C4-2B (cell line): ENCODE data around the gene MBD3.
"Not testable (repeated sequence)": the region's sequence is repeated elsewhere in the genome, so short reads cannot be mapped to it uniquely, and the experiment has no call there.

Experiments used
- ZFX ChIP-seq: fragments of 450-650 bp; IDR thresholded peaks from 2 replicates; pipeline ENCODE4 v1.6.1; 2017
- TF ChIP-seq, protein P1 (sequence below): fragments of 450-650 bp; conservative IDR thresholded peaks from 2 replicates; pipeline ENCODE4 v1.5.1; 2017; ENCODE audit warnings: mild to moderate bottlenecking

GRCh38 chr19:1530856-1531255, 61.8 kb downstream of the MBD3 start:
- TF ChIP-seq, protein P1, sequence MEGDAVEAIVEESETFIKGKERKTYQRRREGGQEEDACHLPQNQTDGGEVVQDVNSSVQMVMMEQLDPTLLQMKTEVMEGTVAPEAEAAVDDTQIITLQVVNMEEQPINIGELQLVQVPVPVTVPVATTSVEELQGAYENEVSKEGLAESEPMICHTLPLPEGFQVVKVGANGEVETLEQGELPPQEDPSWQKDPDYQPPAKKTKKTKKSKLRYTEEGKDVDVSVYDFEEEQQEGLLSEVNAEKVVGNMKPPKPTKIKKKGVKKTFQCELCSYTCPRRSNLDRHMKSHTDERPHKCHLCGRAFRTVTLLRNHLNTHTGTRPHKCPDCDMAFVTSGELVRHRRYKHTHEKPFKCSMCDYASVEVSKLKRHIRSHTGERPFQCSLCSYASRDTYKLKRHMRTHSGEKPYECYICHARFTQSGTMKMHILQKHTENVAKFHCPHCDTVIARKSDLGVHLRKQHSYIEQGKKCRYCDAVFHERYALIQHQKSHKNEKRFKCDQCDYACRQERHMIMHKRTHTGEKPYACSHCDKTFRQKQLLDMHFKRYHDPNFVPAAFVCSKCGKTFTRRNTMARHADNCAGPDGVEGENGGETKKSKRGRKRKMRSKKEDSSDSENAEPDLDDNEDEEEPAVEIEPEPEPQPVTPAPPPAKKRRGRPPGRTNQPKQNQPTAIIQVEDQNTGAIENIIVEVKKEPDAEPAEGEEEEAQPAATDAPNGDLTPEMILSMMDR, result not testable (repeated sequence)
- TF ChIP-seq ZFX, result not testable (repeated sequence)
